HCT116 (cell line): ENCODE results near the gene FAM151A. TPM values are rescaled to one million over a fixed set of nuclear protein-coding genes. Genes with fewer than 3 reads are reported as not detected.

Source experiments
- ATAC-seq: fragments of 200-7000 bp; cut with Tn5 transposase; 2 replicates; pipeline ENCODE4 v1.9.1; 2020; ENCODE audit warnings: mild to moderate bottlenecking, moderate library complexity
- BruUV-seq: library from RNA; stranded (reverse); fragments of 400-500 nt; replicated peaks from 2 replicates; lab custom pipeline; 2021; lab: Mats Ljungman, UMichigan
- CTCF ChIA-PET: fragments of 300-600 bp; sonication (Branson Sonifier 250); formaldehyde crosslinking; loops from one replicate; lab custom pipeline; 2021; ENCODE audit warnings: antibody characterized with exemption; lab: Charles Lee
- POLR2A ChIA-PET: fragments of 300-600, 350-600 bp; sonication (Branson Sonifier 250); formaldehyde crosslinking; loops from one replicate; lab custom pipeline; 2021; ENCODE audit warnings: antibody characterized with exemption; lab: Charles Lee
- RAD21 ChIA-PET, 2 experiments: fragments of 300-600 bp; sonication (Branson Sonifier 250); formaldehyde crosslinking; loops; one replicate each; lab custom pipeline; 2023; ENCODE audit warnings: low total read pairs in 2 of 2; ENCODE audit not compliant: uncharacterized antibody in 2 of 2, unreplicated experiment in 2 of 2, low non-redundant PET in 1 of 2; lab: Charles Lee
- DNase-seq: peaks from one replicate; pipeline ENCODE4 v3.0.0-alpha.2; 2010; ENCODE audit warnings: low read depth, low spot score
- H2AFZ ChIP-seq: fragments of 200-600 bp; shearing (Covaris generic), sonication (generic); 2 replicates; pipeline ENCODE4 v1.6.1; 2017; ENCODE audit warnings: low read depth, mixed run types, mixed read lengths, antibody characterized with exemption, low read length; ENCODE audit not compliant: poor library complexity, severe bottlenecking
- H3K27ac ChIP-seq: 2 replicates; pipeline ENCODE4 v1.5.1; 2012; ENCODE audit warnings: low read depth, low read length
- H3K27me3 ChIP-seq: fragments of 200-600 bp; sonication (generic); 2 replicates; pipeline ENCODE4 v1.6.1; 2016; ENCODE audit warnings: mixed run types, low read length, mixed read lengths; ENCODE audit not compliant: insufficient read depth
- H3K36me3 ChIP-seq, 2 experiments: fragments of 200-500 bp in 1 of 2; fragments of 200-600 bp in 1 of 2; sonication (Bioruptor generic) in 1 of 2; sonication (generic) in 1 of 2; 2 replicates each; pipeline versions ENCODE4 v1.5.1 to v1.6.1; 2014 to 2016; ENCODE audit warnings: low read length in 2 of 2, inconsistent platforms in 1 of 2, mixed read lengths in 1 of 2, mixed run types in 1 of 2; ENCODE audit not compliant: insufficient read depth in 2 of 2, control insufficient read depth in 1 of 2
- H3K4me1 ChIP-seq, 2 experiments: fragments of 200-600 bp in 1 of 2; sonication (generic) in 1 of 2; 2 replicates each; pipeline versions ENCODE4 v1.5.1 to v1.6.1; 2012 to 2017; ENCODE audit warnings: low read length in 2 of 2, inconsistent platforms in 1 of 2, mild to moderate bottlenecking in 1 of 2, mixed read lengths in 1 of 2, mixed run types in 1 of 2, moderate library complexity in 1 of 2; ENCODE audit not compliant: insufficient read depth in 2 of 2, control insufficient read depth in 1 of 2
- H3K4me2 ChIP-seq: fragments of 200-600 bp; sonication (generic); 2 replicates; pipeline ENCODE4 v1.6.1; 2017; ENCODE audit warnings: mixed run types, low read length, mixed read lengths
- H3K4me3 ChIP-seq, 2 experiments: fragments of 200-600 bp in 1 of 2; sonication (generic) in 1 of 2; replicated peaks in 1 of 2; 2 replicates each; pipeline ENCODE4 v1.5.1; 2011 to 2016; ENCODE audit warnings: low read length in 2 of 2, control low read depth in 1 of 2, low read depth in 1 of 2, mild to moderate bottlenecking in 1 of 2, mixed read lengths in 1 of 2, mixed run types in 1 of 2
- H3K79me2 ChIP-seq: fragments of 200-600 bp; sonication (generic); 2 replicates; pipeline ENCODE4 v1.6.1; 2017; ENCODE audit warnings: mild to moderate bottlenecking, mixed run types, low read length, moderate library complexity, mixed read lengths; ENCODE audit not compliant: insufficient read depth
- H3K9ac ChIP-seq: fragments of 200-600 bp; sonication (generic); 2 replicates; pipeline ENCODE4 v1.6.1; 2016; ENCODE audit warnings: low read length, mixed read lengths
- H3K9me2 ChIP-seq: fragments of 200-600 bp; sonication (generic), shearing (Covaris generic); 2 replicates; pipeline ENCODE4 v1.6.1; 2017; ENCODE audit warnings: mixed run types, mild to moderate bottlenecking, moderate library complexity; ENCODE audit not compliant: insufficient read depth
- H3K9me3 ChIP-seq, 2 experiments: fragments of 200-500 bp in 1 of 2; fragments of 200-600 bp in 1 of 2; sonication (Bioruptor generic) in 1 of 2; sonication (generic) in 1 of 2; 2 replicates each; pipeline ENCODE4 v1.6.1; 2014 to 2017; ENCODE audit warnings: low read length in 2 of 2, mixed read lengths in 2 of 2, inconsistent platforms in 1 of 2, low read depth in 1 of 2, mild to moderate bottlenecking in 1 of 2, mixed run types in 1 of 2, moderate library complexity in 1 of 2; ENCODE audit not compliant: control insufficient read depth in 1 of 2, insufficient read depth in 1 of 2
- H4K20me1 ChIP-seq: fragments of 200-600 bp; sonication (generic), shearing (Covaris generic); 2 replicates; pipeline ENCODE4 v1.6.1; 2017; ENCODE audit warnings: mixed run types, mild to moderate bottlenecking, moderate library complexity; ENCODE audit not compliant: insufficient read depth
- CEBPB ChIP-seq: IDR thresholded peaks from 2 replicates; pipeline ENCODE4 v1.6.1; 2012; ENCODE audit warnings: low read depth
- ELF1 ChIP-seq: IDR thresholded peaks from 2 replicates; pipeline ENCODE4 v1.6.1; 2012; ENCODE audit warnings: low read depth, borderline replicate concordance
- MAX ChIP-seq: IDR thresholded peaks from 2 replicates; pipeline ENCODE4 v1.6.1; 2012
- POLR2A ChIP-seq: IDR thresholded peaks from 2 replicates; pipeline ENCODE4 v1.7.0; 2011; ENCODE audit warnings: borderline replicate concordance; ENCODE audit not compliant: insufficient read depth, insufficient read length; ENCODE audit errors: extremely low read depth
- RAD21 ChIP-seq: IDR thresholded peaks from 2 replicates; pipeline ENCODE4 v1.6.1; 2012; ENCODE audit warnings: low read depth, mild to moderate bottlenecking
- SIN3A ChIP-seq: IDR thresholded peaks from 2 replicates; pipeline ENCODE4 v1.6.1; 2012; ENCODE audit warnings: low read depth
- SP1 ChIP-seq: IDR thresholded peaks from 2 replicates; pipeline ENCODE4 v1.6.1; 2012; ENCODE audit warnings: low read depth
- intact Hi-C: fragments of 100-400 bp; cut with micrococcal nuclease; formaldehyde crosslinking; loops from 2 replicates; pipeline ENCODE4 v1.10.0; 2022
- total RNA-seq: library from RNA; stranded (reverse); gene quantifications from one replicate; pipeline ENCODE4 v1.2.1, GENCODE V29; 2021; ENCODE audit not compliant: unreplicated experiment
- TF ChIP-seq, protein P1 (sequence below): IDR thresholded peaks from 2 replicates; pipeline ENCODE4 v1.6.1; 2012
- TF ChIP-seq, protein P2 (sequence below): IDR thresholded peaks from 2 replicates; pipeline ENCODE4 v1.6.1; 2012; ENCODE audit warnings: low read depth
- TF ChIP-seq, protein P3 (sequence below), 3 experiments: fragments of 200-600 bp in 1 of 3; sonication (generic) in 1 of 3; IDR thresholded peaks in 2 of 3; conservative IDR thresholded peaks in 1 of 3; 2 replicates each; pipeline ENCODE4 v1.5.1; 2012 to 2017; ENCODE audit warnings: low read depth in 2 of 3, low read length in 2 of 3, antibody characterized with exemption in 1 of 3, borderline replicate concordance in 1 of 3, control low read depth in 1 of 3, mild to moderate bottlenecking in 1 of 3, mixed read lengths in 1 of 3, mixed run types in 1 of 3, moderate library complexity in 1 of 3; ENCODE audit not compliant: insufficient read depth in 1 of 3

Gene FAM151A
- total RNA-seq, 1 experiment from 2014 or later = not detected

GRCh38 chr1:54606096-54606989 is 17.0 kb downstream of the FAM151A start:
- H4K20me1 ChIP-seq = no peaks in the 10 kb centered on the region
- H3K27me3 ChIP-seq = no peaks in the 10 kb centered on the region
- CTCF ChIA-PET = no interaction called here
- H3K4me2 ChIP-seq = no peak overlapping the region
- no peak overlapping the region for H2AFZ ChIP-seq
- no peak overlapping the region for H3K4me3 ChIP-seq
- no peaks in the 10 kb centered on the region for H3K9me3 ChIP-seq
- TF ChIP-seq SIN3A (no peak), RAD21 (no peak), MAX (no peak), SP1 (no peak), POLR2A (no peak), CEBPB (no peak), ELF1 (no peak)
- TF ChIP-seq, protein P1, sequence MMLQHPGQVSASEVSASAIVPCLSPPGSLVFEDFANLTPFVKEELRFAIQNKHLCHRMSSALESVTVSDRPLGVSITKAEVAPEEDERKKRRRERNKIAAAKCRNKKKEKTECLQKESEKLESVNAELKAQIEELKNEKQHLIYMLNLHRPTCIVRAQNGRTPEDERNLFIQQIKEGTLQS = no peak
- TF ChIP-seq, protein P2, sequence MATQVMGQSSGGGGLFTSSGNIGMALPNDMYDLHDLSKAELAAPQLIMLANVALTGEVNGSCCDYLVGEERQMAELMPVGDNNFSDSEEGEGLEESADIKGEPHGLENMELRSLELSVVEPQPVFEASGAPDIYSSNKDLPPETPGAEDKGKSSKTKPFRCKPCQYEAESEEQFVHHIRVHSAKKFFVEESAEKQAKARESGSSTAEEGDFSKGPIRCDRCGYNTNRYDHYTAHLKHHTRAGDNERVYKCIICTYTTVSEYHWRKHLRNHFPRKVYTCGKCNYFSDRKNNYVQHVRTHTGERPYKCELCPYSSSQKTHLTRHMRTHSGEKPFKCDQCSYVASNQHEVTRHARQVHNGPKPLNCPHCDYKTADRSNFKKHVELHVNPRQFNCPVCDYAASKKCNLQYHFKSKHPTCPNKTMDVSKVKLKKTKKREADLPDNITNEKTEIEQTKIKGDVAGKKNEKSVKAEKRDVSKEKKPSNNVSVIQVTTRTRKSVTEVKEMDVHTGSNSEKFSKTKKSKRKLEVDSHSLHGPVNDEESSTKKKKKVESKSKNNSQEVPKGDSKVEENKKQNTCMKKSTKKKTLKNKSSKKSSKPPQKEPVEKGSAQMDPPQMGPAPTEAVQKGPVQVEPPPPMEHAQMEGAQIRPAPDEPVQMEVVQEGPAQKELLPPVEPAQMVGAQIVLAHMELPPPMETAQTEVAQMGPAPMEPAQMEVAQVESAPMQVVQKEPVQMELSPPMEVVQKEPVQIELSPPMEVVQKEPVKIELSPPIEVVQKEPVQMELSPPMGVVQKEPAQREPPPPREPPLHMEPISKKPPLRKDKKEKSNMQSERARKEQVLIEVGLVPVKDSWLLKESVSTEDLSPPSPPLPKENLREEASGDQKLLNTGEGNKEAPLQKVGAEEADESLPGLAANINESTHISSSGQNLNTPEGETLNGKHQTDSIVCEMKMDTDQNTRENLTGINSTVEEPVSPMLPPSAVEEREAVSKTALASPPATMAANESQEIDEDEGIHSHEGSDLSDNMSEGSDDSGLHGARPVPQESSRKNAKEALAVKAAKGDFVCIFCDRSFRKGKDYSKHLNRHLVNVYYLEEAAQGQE = no peak
- TF ChIP-seq, protein P3, sequence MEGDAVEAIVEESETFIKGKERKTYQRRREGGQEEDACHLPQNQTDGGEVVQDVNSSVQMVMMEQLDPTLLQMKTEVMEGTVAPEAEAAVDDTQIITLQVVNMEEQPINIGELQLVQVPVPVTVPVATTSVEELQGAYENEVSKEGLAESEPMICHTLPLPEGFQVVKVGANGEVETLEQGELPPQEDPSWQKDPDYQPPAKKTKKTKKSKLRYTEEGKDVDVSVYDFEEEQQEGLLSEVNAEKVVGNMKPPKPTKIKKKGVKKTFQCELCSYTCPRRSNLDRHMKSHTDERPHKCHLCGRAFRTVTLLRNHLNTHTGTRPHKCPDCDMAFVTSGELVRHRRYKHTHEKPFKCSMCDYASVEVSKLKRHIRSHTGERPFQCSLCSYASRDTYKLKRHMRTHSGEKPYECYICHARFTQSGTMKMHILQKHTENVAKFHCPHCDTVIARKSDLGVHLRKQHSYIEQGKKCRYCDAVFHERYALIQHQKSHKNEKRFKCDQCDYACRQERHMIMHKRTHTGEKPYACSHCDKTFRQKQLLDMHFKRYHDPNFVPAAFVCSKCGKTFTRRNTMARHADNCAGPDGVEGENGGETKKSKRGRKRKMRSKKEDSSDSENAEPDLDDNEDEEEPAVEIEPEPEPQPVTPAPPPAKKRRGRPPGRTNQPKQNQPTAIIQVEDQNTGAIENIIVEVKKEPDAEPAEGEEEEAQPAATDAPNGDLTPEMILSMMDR (IDR thresholded peaks at IDR 0.05 in 2 of 3, conservative IDR thresholded peaks at IDR 0.05 in 1 of 3; ENCODE audit: borderline replicate concordance in 1 of 3, insufficient read depth in 1 of 3, low read depth in 2 of 3, low read length in 2 of 3) = no peak
- DNase-seq (no peak), ATAC-seq (no peak)
- peaks cover 0 to 8% of the 10 kb centered on the region in 2 experiments; a peak in 2 of 4 replicates for H3K36me3 ChIP-seq
- H3K9ac ChIP-seq = no peak overlapping the region
- H3K27ac ChIP-seq = no peak overlapping the region
- RAD21 ChIA-PET = no interaction called here
- H3K4me1 ChIP-seq = no peaks in the 10 kb centered on the region
- no peaks in the 10 kb centered on the region for H3K9me2 ChIP-seq
- intact Hi-C loops = no loop called here
- POLR2A ChIA-PET = no interaction called here
- BruUV-seq = no TSS peak
- H3K79me2 ChIP-seq = no peaks in the 10 kb centered on the region
